ENCODE results near the gene RPS21.

RPS21 gene

DNA sequence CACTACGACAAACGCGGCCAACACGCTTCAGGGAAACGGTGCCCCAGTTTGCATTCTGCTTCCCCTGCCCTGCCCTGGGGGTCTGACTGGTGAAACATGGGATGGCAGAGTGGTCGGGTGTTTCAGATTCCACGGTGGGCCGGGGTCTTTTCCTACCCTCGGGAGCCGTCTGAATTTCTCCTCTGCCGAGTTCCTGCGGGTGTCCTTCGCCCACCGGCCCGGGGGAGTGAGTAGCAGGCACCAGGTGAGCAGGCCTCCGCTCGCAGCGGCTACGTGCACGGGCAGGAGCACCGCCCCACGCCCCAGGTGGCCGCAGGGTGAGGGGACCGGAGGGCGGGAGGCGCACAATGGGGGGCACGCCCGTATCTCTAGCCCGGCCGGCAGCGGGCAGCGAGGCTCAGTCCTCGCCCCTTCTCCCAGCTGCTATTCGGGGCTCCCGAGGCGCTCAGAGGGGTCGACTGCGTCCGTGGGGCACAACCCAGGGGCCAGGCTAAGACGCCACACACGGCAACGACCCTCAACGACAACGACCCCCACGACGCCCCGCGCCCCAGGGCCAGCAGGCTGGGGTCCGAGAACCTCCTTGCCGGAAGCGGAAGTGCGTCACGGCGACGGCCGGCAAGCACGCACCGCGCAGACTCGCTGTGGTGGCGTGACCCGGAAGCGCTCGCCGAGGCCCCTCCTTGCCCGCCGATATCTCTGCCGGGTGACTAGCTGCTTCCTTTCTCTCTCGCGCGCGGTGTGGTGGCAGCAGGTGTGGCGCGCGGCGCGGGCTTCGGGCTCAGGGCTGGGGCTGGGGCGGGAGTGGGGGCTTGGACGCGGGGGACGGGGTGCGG is at the start of gene RPS21:
TSS of gene RPS21 (plus strand) at position 721 of the 836 bp plus-strand sequence. CDS start 236 bp downstream, outside the sequence.
- peak; percentile 96 for DNase-seq (ENCODE audit: low spot score)

GRCh38 chr20:62337558-62338293 is 49.2 kb upstream of the RPS21 start:
- no peak for DNase-seq (ENCODE audit: low spot score)

DNA sequence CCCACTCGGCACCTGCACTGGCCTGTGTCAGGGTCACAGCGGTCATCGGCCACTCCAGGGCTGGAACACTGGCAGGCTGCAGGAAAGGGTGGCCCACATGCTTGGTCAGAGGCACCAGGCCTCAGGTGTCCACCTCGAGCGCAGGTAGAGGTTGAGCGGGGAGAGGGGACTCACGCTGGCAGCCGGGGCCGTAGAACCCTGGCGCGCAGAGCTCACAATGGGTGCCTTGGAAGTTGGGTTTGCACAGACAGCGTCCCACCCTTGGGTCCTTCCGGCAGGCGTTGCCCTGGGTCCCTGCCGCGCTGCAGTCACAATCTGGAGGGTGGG is 48.6 kb upstream of the RPS21 start:
- no peak for DNase-seq (ENCODE audit: low spot score)

DNA sequence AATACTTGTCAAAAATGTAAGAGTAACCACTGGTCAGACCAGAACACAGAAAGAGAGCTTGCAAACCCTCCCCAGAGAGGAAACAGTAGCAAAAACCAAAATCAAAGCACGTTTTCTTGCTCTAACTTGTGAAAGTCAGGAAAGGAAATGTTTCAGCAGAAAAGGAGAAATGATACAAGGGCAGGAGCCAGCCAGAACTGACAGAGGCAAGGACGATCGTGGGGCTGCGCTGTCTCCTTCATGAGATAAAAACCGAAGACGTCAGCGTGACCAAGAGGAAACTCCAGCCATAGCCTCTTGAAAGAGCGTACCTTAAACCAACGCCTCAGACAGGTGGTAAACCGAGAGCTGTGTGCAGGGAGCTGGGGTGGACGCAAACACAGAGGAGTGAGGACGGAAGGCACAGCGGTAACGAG is 47.2 kb upstream of the RPS21 start:
- no peak for DNase-seq (ENCODE audit: low spot score)

DNA sequence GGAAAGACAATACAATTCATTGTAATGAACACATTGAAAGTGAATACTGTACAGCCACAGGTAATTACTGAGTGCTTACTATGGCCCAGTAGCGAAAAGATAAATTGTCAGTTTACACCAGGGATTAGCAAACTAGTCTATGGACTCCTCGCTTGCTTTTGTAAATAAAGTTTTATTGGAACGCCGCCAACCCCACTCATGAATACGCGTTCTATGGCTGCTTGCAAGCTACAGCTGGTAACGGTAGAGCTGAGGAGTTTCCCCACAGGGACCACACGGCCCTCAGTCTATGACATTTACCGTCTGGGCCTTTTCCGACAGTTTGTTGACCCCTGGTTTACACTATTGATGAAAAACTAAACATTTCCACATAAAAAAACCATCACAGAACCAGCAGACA is 44.0 kb upstream of the RPS21 start:
- no peak for DNase-seq (ENCODE audit: low spot score)

DNA sequence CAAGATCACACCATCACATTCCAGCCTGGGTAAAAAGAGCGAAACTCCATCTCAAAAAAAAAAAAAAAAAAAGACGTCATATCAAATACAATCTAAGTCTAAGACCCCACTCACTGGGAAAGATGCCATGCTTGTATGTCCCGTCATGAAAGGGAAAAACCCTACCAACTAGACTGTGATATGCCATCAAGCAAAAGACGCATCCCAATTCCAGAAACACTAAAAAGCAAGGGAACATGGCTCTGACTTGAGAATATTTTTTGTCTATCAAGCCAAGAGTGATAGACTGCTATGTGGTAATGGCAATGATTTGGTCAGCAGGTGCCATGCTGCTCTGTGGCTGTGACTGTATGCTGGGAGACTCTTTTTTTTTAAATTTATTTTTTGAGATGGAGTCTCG is 42.8 kb upstream of the RPS21 start:
- DNase-seq (ENCODE audit: low spot score), result no peak

DNA sequence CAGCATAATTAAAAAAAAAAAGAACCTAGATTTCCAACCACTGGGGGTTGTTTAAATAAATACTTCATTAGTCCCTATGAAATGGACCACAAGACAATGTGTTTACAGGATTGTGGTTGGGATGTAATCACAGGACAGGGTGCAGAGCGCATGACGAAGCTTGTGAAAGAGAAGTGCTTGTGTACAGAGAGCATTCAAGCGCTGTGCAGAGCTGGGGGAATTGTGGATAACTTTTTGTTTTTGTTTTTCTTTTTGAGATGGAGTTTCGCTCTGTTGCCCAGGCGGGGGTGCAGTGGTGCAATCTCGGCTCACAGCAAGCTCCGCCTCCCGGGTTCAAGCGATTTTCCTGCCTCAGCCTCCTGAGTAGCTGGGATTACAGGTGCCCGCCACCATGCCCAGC is 42.1 kb upstream of the RPS21 start:
- no peak for DNase-seq (ENCODE audit: low spot score)

GRCh38 chr20:62345681-62346370 is 41.1 kb upstream of the RPS21 start:
- DNase-seq (ENCODE audit: low spot score), result no peak

GRCh38 chr20:62346398-62347150 is 40.3 kb upstream of the RPS21 start:
- no peak for DNase-seq (ENCODE audit: low spot score)

- no peak for DNase-seq (ENCODE audit: low spot score)
Measured at GRCh38 chr20:62347151-62347404, 39.8 kb upstream of the RPS21 start.

DNA sequence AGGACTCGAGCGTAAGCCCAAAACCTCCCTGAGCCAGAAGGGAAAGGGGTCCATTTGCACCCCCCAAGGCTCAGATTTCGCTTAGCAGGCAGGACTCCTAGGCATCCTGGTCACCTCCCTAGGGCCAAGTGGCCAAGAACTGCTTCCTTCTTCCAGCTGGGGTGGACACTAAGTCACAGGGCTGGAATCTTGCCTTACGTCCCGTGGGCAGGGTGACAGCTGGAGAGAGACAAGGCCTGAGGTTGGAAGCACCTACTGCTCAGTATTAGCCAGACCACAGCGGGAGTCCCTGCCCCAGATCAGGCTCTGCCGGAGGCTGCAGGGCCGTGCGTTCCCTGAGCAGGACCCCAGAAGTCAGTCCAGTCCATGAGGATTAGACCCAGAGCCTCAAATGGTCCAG is 39.5 kb upstream of the RPS21 start:
- no peak for DNase-seq (ENCODE audit: low spot score)

DNA sequence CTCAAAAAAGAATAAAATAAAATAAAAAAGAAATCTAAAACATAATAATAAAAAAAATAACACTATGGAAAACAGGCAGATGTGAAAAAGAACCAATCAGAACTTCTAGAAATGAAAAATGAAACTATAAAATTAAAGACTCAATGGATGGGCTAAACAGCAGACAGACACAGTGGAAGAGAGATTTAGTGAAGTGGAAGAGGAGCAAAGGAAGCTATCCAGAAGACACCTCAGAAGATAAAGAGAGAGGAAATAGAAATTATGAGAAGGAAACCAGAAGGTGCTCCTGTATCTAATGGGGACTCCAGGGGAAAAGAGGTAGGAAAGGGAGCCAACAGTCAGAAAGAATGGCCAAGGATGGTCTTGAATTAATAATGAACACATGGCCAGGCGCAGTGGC is 38.3 kb upstream of the RPS21 start:
- no peak for DNase-seq (ENCODE audit: low spot score)

DNA sequence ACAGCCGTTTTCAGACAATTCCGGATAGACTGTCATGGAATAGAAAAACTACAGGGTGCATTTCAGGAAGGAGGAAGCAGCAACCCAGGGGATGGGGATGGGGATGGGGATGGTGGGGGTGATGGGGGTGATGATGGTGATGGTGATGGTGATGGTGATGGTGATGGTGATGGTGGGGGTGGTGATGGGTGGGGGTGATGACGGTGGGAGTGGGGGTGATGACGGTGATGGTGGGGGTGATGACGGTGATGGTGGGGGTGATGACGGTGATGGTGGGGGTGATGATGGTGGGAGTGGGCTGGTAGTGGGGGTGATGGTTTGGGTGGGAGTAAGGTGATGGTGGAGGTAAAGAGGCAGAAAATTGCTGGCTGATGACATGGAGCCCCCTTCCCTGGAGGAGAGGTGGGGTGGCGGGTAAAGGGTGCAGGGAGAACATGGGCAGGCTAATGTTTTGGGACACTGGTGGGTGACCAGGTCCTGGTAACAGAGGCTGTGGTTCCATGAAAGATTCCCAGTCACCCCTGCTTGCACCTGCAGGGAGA is 37.3 kb upstream of the RPS21 start:
- no peak for DNase-seq (ENCODE audit: low spot score)

- no peak for DNase-seq (ENCODE audit: low spot score)
Measured at GRCh38 chr20:62350098-62350628, 36.7 kb upstream of the RPS21 start.

GRCh38 chr20:62350629-62351422 is 36.1 kb upstream of the RPS21 start:
- DNase-seq (ENCODE audit: low spot score), result no peak

GRCh38 chr20:62351469-62352401 is 35.2 kb upstream of the RPS21 start:
- DNase-seq (ENCODE audit: low spot score), result no peak

DNA sequence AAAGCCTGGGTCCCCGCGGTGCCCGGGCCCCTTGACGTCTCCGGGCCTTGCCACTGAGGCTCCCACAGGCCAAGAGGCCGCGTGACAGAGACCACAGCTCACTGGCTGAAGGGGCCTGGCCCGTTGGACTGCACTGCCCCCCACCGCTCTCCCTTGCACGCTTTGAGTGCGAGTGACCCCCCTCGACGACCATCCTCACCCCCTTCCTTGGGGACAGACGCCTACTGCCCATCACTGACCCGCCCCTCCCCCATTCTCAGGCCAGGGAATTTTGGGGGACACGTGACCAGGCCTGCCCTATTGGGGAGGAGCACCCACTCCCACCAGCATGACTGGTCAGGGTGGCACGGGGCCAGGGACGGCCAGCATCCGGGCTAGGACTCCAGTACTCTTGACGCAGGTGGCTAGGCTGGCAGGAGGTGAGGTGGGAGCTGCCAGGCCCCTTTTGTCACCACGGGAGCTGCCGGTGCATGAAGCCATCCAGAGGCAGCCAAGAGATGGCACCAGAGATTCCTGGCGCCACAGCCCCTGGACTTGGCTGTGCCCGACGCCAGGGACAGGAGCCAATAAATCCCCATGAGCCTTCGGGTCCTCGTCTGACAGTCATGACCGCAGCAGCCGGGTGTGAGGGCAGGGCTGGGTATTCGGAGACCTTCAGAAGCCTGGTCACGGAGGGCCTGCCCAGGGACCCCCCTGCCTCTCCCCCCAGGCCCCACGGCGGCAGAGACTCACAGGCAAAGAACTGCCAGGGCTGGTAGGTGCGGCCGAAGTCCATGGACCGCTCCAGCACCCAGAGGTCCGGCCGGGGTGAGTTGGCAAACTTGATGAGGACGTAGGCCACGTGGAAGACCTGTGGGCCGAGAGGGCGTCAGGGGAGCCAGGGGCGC is 34.3 kb upstream of the RPS21 start:
- DNase-seq (ENCODE audit: low spot score), result no peak

DNA sequence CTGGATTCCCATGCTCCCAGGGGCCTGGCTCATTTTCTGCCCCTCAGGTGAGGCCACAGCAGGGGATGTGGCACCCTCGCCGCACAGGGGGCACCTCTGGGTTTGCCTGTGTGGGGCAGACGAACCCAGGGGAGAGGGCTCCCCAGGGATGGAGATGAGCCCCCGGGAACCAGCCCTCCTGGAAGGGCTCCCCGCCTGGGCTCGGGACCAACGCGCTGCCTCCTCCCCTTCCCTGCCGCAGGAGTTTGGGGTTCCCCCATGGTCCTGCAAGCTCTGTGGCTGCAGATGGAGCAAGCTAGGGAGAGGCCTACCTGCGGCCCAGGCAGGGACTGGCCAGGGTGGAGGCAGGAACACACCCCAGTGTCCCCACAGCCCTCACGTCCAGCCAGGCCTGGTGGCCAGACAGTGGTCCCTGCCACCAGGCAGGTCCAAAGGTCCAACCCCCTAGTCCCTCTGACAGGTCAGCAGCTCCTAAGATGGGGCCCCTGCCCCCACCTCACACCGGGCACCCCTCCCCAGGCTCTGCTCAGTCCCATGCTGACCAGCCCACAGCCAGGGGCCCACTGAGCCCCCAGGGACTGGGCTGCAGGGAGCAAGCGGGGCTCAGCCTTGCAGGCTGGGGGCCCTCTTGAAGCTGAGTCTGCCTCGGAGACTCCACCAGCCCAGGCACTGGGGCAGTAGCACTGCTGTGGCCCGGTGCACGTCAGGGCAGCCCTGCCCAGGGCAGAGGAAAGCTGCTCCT is 33.4 kb upstream of the RPS21 start:
- DNase-seq (ENCODE audit: low spot score), result no peak

Data from AG08395 (cell line).